GM21528 (cell line): ENCODE data around the gene NAV2.
A peak's percentile ranks its signal among the peaks of the same experiment; 100 is the strongest.
"Not testable (repeated sequence)": the region's sequence is repeated elsewhere in the genome, so short reads cannot be mapped to it uniquely, and the experiment has no call there.

Experiments used
- ATAC-seq: cut with Tn5 transposase; IDR thresholded peaks from one replicate; pipeline ENCODE4 v1.9.1; 2021; ENCODE audit warnings: mild to moderate bottlenecking, moderate library complexity; ENCODE audit not compliant: unreplicated experiment, low FRiP score

Gene NAV2

GRCh38 chr11:19959210-19959609 is 246.6 kb downstream of the NAV2 start:
- no peak for ATAC-seq

GRCh38 chr11:19959648-19960059 is 247.0 kb downstream of the NAV2 start:
- ATAC-seq, result no peak

- ATAC-seq, result not testable (repeated sequence)
Measured at GRCh38 chr11:19960410-19960809, 247.8 kb downstream of the NAV2 start.

GRCh38 chr11:19961225-19961624 is 248.6 kb downstream of the NAV2 start:
- no peak for ATAC-seq

- ATAC-seq, result no peak
Measured at GRCh38 chr11:19962053-19962800, 249.6 kb downstream of the NAV2 start.

GRCh38 chr11:19962801-19963175 is 250.2 kb downstream of the NAV2 start:
- no peak for ATAC-seq

GRCh38 chr11:19963697-19964387 is 251.2 kb downstream of the NAV2 start:
- ATAC-seq, result no peak

GRCh38 chr11:19966441-19966840 is 253.8 kb downstream of the NAV2 start:
- ATAC-seq, result no peak

- ATAC-seq, result no peak
Measured at GRCh38 chr11:19966927-19967326, 254.3 kb downstream of the NAV2 start.

GRCh38 chr11:19967787-19968186 is 255.2 kb downstream of the NAV2 start:
- ATAC-seq, result no peak

GRCh38 chr11:19968860-19969259 is 256.2 kb downstream of the NAV2 start:
- ATAC-seq, result no peak

GRCh38 chr11:19970944-19971343 is 258.3 kb downstream of the NAV2 start:
- ATAC-seq, result no peak

- no peak for ATAC-seq
Measured at GRCh38 chr11:19972091-19972490, 259.5 kb downstream of the NAV2 start.

GRCh38 chr11:19972651-19973050 is 260.0 kb downstream of the NAV2 start:
- no peak for ATAC-seq

GRCh38 chr11:19973136-19973635 is 260.5 kb downstream of the NAV2 start:
- no peak for ATAC-seq

- ATAC-seq, result no peak
Measured at GRCh38 chr11:19974886-19975285, 262.2 kb downstream of the NAV2 start.

- ATAC-seq, result no peak
Measured at GRCh38 chr11:19975414-19975990, 262.9 kb downstream of the NAV2 start.

- no peak for ATAC-seq
Measured at GRCh38 chr11:19976281-19976941, 263.8 kb downstream of the NAV2 start.

GRCh38 chr11:19977941-19978340 is 265.3 kb downstream of the NAV2 start:
- no peak for ATAC-seq

- peak; percentile 55 for ATAC-seq
Measured at GRCh38 chr11:19978668-19979518, 266.3 kb downstream of the NAV2 start.
